ENCODE results near the gene NKX2-2.

DNA sequence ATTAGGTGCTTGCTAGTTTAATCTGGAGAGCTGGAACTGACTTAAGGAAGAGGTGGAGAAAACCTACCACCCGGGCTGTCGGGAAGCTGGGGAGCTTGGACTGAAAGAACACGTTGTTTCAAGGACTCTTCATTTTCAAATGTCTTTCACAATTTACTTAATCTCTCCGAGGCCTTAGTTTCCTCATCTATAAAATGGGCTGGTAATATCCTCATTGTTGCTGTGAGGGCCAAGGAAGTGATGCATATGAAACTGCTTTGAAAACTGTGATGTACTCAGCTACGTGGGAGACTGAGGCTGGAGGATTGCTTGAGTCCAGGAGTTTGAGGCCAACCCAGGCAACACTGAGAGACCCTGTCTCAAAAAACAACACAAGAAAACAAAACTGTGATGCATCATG is 36.7 kb upstream of the NKX2-2 start:
- TF ChIP-seq, protein P1, sequence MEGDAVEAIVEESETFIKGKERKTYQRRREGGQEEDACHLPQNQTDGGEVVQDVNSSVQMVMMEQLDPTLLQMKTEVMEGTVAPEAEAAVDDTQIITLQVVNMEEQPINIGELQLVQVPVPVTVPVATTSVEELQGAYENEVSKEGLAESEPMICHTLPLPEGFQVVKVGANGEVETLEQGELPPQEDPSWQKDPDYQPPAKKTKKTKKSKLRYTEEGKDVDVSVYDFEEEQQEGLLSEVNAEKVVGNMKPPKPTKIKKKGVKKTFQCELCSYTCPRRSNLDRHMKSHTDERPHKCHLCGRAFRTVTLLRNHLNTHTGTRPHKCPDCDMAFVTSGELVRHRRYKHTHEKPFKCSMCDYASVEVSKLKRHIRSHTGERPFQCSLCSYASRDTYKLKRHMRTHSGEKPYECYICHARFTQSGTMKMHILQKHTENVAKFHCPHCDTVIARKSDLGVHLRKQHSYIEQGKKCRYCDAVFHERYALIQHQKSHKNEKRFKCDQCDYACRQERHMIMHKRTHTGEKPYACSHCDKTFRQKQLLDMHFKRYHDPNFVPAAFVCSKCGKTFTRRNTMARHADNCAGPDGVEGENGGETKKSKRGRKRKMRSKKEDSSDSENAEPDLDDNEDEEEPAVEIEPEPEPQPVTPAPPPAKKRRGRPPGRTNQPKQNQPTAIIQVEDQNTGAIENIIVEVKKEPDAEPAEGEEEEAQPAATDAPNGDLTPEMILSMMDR (conservative IDR thresholded peaks at IDR 0.05; ENCODE audit: low read depth, low read length) = no peak
- TF ChIP-seq EZH2 (IDR thresholded peaks at IDR 0.05; ENCODE audit: borderline replicate concordance, low read depth, low read length, poor library complexity, severe bottlenecking) = no peak
